ENCODE data around the gene CSN1S1. TPM values are rescaled to one million over a fixed set of nuclear protein-coding genes. Genes with fewer than 3 reads are reported as not detected.

Gene CSN1S1, protein sequence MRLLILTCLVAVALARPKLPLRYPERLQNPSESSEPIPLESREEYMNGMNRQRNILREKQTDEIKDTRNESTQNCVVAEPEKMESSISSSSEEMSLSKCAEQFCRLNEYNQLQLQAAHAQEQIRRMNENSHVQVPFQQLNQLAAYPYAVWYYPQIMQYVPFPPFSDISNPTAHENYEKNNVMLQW
- not detected in 2 replicates for total RNA-seq (ENCODE audit: low replicate concordance)

DNA sequence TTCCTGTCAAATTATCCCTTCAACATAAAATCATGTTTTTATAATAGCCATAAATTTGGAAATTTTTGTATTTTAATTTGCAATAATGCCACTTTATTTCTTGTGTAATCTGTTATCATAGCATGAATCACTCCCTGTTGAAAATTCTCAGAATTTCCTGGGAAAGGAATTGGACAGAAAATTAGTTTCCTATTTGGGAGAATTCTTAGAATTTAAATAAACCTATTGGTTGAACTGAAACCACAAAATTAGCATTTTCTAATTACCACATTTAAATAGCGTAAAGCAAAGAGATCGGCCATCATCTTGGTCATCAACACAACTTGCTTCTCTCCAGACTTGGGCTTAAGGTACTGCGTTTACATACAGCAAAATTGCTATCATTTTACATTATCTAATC lies at the start of gene CSN1S1:
Gene CSN1S1 (plus strand): TSS at position 301 of the 400 bp plus-strand sequence. CDS start 1,488 bp downstream, outside the sequence.
- H3K36me3 ChIP-seq: no peaks in the 10 kb centered on the region
- no peaks in the 10 kb centered on the region for H4K20me1 ChIP-seq (ENCODE audit: low read depth)
- H3K4me3 Mint-ChIP-seq: no peak within 1 kb of the TSS
- no peaks in the 10 kb centered on the region for H3K36me3 Mint-ChIP-seq
- H3K9me3 ChIP-seq (ENCODE audit: low read depth): no peaks in the 10 kb centered on the region
- H3K27ac ChIP-seq: no peak within 1 kb of the TSS
- H3F3A ChIP-seq (ENCODE audit: low read depth): no peaks in the 10 kb centered on the region
- H3K27me3 Mint-ChIP-seq (ENCODE audit: insufficient read depth, low read depth): no peaks in the 10 kb centered on the region
- no peaks in the 10 kb centered on the region for H3K4me1 ChIP-seq
- H2AFZ ChIP-seq (replicated peaks): no peak within 1 kb of the TSS
- TF ChIP-seq EZH2 (IDR thresholded peaks at IDR 0.05) (no peak), EZH2phosphoT487 (IDR thresholded peaks at IDR 0.05) (no peak)
- TF ChIP-seq, protein P1, sequence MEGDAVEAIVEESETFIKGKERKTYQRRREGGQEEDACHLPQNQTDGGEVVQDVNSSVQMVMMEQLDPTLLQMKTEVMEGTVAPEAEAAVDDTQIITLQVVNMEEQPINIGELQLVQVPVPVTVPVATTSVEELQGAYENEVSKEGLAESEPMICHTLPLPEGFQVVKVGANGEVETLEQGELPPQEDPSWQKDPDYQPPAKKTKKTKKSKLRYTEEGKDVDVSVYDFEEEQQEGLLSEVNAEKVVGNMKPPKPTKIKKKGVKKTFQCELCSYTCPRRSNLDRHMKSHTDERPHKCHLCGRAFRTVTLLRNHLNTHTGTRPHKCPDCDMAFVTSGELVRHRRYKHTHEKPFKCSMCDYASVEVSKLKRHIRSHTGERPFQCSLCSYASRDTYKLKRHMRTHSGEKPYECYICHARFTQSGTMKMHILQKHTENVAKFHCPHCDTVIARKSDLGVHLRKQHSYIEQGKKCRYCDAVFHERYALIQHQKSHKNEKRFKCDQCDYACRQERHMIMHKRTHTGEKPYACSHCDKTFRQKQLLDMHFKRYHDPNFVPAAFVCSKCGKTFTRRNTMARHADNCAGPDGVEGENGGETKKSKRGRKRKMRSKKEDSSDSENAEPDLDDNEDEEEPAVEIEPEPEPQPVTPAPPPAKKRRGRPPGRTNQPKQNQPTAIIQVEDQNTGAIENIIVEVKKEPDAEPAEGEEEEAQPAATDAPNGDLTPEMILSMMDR (IDR thresholded peaks at IDR 0.05): no peak
- no peaks in the 10 kb centered on the region for H3K27me3 ChIP-seq
- no peak within 1 kb of the TSS for H3K4me3 ChIP-seq
- H3K4me2 ChIP-seq: no peak within 1 kb of the TSS
- no peak within 1 kb of the TSS for H3K9ac ChIP-seq
- H3K9me3 Mint-ChIP-seq: no peaks in the 10 kb centered on the region
- no peaks in the 10 kb centered on the region for H3K4me1 Mint-ChIP-seq
- H3K27ac Mint-ChIP-seq: no peak within 1 kb of the TSS
- no peak for DNase-seq (ENCODE audit: low spot score)
- H3K79me2 ChIP-seq (ENCODE audit: low read depth): no peaks in the 10 kb centered on the region

DNA sequence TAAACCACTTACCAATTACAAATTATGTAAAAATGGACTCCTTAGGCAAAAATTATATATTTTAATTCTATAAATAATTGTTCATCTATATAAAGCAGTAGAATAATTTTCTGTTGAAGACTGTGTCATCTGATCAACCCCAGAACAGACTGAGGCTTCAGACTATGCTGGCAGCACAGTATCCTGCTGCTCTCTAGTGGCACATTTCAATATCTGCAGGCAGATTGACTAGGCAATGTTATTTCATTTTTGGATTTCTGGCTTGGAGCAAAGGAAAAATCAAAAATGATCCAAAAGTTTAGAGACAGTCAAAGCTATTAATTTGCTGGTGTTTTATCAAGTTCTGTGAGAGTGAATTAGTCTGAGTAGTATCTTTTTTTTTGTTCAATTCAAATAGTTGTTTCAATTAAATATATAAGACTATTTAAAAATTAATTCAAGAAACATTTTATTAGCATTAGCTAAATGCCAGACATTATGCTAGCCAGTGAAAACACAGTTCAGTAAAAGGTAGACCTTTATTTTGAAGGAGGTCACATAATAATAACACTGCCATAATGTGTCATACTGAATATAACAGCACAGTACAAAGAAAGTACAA lies 49.6 kb upstream of the CSN1S1 start:
- H3K36me3 Mint-ChIP-seq: no peaks in the 10 kb centered on the region
- no peak overlapping the region for H3K4me3 ChIP-seq
- no peak overlapping the region for H2AFZ ChIP-seq (replicated peaks)
- no peak overlapping the region for H3K9ac ChIP-seq
- H3K4me2 ChIP-seq: no peak overlapping the region
- no peaks in the 10 kb centered on the region for H3K9me3 ChIP-seq (ENCODE audit: low read depth)
- no peaks in the 10 kb centered on the region for H4K20me1 ChIP-seq (ENCODE audit: low read depth)
- H3K27me3 ChIP-seq: no peaks in the 10 kb centered on the region
- H3K27ac ChIP-seq: no peak overlapping the region
- H3K4me1 Mint-ChIP-seq: no peaks in the 10 kb centered on the region
- peaks cover 2% of the 10 kb centered on the region for H3K27me3 Mint-ChIP-seq (ENCODE audit: insufficient read depth, low read depth)
- no peaks in the 10 kb centered on the region for H3F3A ChIP-seq (ENCODE audit: low read depth)
- DNase-seq (ENCODE audit: low spot score): peak; percentile 63
- no peaks in the 10 kb centered on the region for H3K4me1 ChIP-seq
- no peaks in the 10 kb centered on the region for H3K36me3 ChIP-seq
- H3K4me3 Mint-ChIP-seq: no peak overlapping the region
- no peak overlapping the region for H3K27ac Mint-ChIP-seq
- TF ChIP-seq, protein P1 (IDR thresholded peaks at IDR 0.05): peak; percentile 88
- no peak for TF ChIP-seq EZH2phosphoT487 (IDR thresholded peaks at IDR 0.05)
- no peaks in the 10 kb centered on the region for H3K79me2 ChIP-seq (ENCODE audit: low read depth)
- peaks cover 9% of the 10 kb centered on the region for H3K9me3 Mint-ChIP-seq

DNA sequence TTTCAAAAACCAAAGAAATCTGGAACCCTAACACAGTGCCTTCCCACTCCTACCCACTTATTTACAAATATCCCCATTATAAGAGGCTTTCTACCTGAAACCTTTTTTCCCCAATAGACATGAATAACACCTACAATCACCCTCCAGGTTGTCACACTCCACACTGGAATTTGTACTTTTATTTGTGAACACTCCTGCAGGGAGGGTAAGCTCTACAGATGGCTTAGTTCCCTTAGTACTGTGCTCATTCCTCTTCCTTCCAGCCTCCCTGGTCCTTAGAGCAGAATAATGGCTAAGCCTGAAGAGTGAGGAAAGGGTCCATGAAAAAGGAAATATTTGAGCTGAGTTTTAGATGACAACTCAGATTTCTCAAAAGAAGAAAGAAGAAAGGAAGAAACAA lies 48.7 kb upstream of the CSN1S1 start:
- no peak for DNase-seq (ENCODE audit: low spot score)
- H3F3A ChIP-seq (ENCODE audit: low read depth): no peaks in the 10 kb centered on the region
- no peak overlapping the region for H3K9ac ChIP-seq
- no peaks in the 10 kb centered on the region for H4K20me1 ChIP-seq (ENCODE audit: low read depth)
- no peaks in the 10 kb centered on the region for H3K4me1 ChIP-seq
- no peak overlapping the region for H3K4me3 ChIP-seq
- H3K4me3 Mint-ChIP-seq: no peak overlapping the region
- TF ChIP-seq EZH2 (IDR thresholded peaks at IDR 0.05): no peak
- no peak for TF ChIP-seq EZH2phosphoT487 (IDR thresholded peaks at IDR 0.05)
- TF ChIP-seq, protein P1 (IDR thresholded peaks at IDR 0.05): no peak
- peaks cover 9% of the 10 kb centered on the region for H3K9me3 Mint-ChIP-seq
- H2AFZ ChIP-seq (replicated peaks): no peak overlapping the region
- no peaks in the 10 kb centered on the region for H3K4me1 Mint-ChIP-seq
- H3K36me3 Mint-ChIP-seq: no peaks in the 10 kb centered on the region
- no peak overlapping the region for H3K27ac Mint-ChIP-seq
- H3K27me3 Mint-ChIP-seq (ENCODE audit: insufficient read depth, low read depth): peaks cover 2% of the 10 kb centered on the region
- no peaks in the 10 kb centered on the region for H3K36me3 ChIP-seq
- H3K27ac ChIP-seq: no peak overlapping the region
- no peaks in the 10 kb centered on the region for H3K79me2 ChIP-seq (ENCODE audit: low read depth)
- H3K9me3 ChIP-seq (ENCODE audit: low read depth): no peaks in the 10 kb centered on the region
- no peaks in the 10 kb centered on the region for H3K27me3 ChIP-seq
- no peak overlapping the region for H3K4me2 ChIP-seq
